ENCODE measurements around the gene CORO2B.

GRCh38 chr15:68767833-68768232 is 189.0 kb downstream of the CORO2B start:
- TF ChIP-seq CTCF (IDR thresholded peaks at IDR 0.05) (no peak), EZH2 (IDR thresholded peaks at IDR 0.05) (no peak)

All from neural progenitor cell (in vitro differentiated cells).